ENCODE results near the gene WRAP73.

- TF ChIP-seq CTCF (conservative IDR thresholded peaks at IDR 0.05; ENCODE audit: low read depth, low read length) (no peak), EZH2 (IDR thresholded peaks at IDR 0.05; ENCODE audit: borderline replicate concordance, low read depth, low read length, poor library complexity, severe bottlenecking) (no peak)
Observed at GRCh38 chr1:3609769-3610526, 40.0 kb downstream of the WRAP73 start.
